Measurements from ENCODE around the gene PLA2G4D.

The PLA2G4D gene

DNA sequence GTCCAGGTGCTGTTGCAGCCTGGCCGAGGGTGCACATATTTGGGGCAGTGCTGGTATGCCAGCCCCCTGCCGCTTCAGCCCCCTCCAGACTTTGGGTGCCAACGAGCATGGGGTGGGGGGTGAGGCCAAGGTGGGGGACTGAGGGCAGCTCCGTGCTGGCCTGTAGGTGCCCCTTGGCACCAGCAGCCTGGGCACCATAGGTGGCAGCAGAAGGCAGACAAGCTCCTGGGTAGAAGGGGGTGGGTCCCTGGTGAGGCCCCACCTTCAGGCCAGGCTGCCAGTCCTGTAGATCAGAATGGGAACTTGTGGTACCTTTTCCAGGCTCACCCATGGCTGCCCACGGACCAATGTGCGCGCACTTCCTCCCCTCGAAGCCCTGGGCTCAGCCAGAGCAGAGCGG is 57.4 kb downstream of the PLA2G4D start:
- no peak overlapping the region for H3K4me3 ChIP-seq (replicated peaks; ENCODE audit: low read depth, low read length)
- DNase-seq (ENCODE audit: extremely low read depth, low read depth) = no peak
- TF ChIP-seq, protein P1, sequence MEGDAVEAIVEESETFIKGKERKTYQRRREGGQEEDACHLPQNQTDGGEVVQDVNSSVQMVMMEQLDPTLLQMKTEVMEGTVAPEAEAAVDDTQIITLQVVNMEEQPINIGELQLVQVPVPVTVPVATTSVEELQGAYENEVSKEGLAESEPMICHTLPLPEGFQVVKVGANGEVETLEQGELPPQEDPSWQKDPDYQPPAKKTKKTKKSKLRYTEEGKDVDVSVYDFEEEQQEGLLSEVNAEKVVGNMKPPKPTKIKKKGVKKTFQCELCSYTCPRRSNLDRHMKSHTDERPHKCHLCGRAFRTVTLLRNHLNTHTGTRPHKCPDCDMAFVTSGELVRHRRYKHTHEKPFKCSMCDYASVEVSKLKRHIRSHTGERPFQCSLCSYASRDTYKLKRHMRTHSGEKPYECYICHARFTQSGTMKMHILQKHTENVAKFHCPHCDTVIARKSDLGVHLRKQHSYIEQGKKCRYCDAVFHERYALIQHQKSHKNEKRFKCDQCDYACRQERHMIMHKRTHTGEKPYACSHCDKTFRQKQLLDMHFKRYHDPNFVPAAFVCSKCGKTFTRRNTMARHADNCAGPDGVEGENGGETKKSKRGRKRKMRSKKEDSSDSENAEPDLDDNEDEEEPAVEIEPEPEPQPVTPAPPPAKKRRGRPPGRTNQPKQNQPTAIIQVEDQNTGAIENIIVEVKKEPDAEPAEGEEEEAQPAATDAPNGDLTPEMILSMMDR (IDR thresholded peaks at IDR 0.05; ENCODE audit: low read depth, low read length, missing control alignments) = no peak

DNA sequence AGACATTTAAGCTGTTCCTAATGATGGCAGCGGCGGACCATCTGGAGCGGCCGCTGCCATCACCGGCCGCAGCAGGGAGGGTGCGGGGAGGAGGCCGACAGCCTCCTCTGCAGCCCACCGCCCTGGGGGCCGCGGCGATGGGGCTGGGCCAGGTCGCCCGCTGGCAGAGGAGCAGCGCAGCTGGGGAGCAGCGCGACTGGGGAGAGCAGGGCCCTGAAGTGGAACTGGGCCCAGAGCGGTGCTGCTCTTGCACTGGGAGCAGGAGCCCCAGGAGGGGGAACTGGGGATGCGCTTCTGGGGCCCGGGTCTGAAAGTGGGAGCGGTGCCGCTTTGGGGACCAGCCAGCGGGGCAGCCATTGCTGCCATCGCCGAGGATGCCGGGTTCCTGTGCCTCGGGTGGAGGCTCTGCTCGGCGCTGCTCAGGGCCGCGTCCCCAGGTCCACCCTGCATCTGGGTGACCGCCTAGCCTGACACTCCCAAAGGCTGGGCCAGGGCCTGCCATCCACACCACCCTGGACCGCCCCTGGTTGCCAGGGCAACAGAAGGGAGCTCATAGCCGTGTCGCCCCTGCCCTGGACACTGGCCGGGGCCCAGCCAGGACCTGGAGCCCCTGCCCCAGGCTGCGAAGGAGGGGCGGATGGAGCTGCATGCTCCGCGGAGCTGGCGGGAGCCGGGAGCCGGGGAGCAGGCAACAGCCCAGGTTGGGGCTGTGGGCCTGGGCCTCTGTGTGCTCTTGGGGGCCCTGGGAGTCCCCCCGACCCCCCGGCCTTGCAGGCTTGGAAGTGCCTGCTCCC is 58.1 kb downstream of the PLA2G4D start:
- DNase-seq (ENCODE audit: extremely low read depth, low read depth) = no peak
- TF ChIP-seq, protein P1 (IDR thresholded peaks at IDR 0.05; ENCODE audit: low read depth, low read length, missing control alignments) = no peak
- H3K4me3 ChIP-seq (replicated peaks; ENCODE audit: low read depth, low read length) = no peak overlapping the region

DNA sequence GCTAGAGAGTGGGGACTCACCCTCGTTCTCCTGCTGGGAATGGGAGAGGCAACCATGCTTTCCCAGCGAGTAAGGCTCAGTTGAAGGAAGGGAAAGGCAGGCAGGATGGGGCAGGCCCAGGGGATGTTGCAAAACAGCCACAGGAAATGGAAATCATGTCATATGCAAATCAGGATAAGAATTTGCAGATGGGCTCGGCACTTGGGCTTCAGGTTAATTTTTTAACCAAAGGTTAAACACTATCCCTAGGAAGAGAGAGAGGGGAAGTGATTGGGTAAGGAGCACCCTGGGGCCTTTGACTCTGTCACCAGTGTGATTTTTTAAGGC is 59.0 kb downstream of the PLA2G4D start:
- TF ChIP-seq, protein P1 (IDR thresholded peaks at IDR 0.05; ENCODE audit: low read depth, low read length, missing control alignments) = no peak
- DNase-seq (ENCODE audit: extremely low read depth, low read depth) = no peak
- H3K4me3 ChIP-seq (replicated peaks; ENCODE audit: low read depth, low read length) = no peak overlapping the region

DNA sequence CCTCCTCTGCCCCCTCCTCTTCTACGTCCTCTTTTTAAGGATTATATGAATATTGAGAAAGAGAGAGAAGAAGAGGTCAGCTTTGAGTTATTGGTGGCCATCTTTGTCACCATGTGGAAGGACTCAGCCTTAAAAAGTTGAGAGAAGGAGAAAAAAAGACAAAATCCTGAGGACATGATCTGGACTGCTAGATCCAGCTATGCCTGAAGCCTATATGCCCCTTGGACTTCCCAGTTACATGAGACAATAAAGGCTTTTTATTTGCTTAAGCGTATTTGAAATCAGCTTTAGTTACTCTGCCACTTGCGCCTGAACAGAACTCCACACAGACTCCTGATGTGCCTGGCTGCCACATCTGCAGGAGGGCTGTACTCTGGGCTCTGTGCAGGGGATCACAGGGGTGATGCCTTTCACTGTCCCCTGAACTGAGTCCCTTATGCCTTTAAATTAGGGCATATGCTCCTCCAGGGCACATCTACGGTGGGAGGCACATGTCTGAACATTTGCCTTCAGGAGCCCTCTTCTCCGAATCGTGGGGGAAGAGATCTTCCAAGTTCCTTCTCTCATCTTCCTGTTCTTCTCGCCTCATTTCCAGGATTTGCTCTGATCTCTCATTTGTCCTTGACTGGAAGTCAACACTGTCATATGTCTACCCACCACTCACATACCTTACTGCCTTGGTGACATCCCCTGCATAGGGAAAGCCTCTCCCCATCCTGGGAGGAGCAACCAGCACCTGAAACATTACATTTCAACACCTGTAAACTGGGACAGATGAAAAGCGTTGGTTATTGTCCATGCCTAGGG is 59.5 kb downstream of the PLA2G4D start:
- TF ChIP-seq, protein P1 (IDR thresholded peaks at IDR 0.05; ENCODE audit: low read depth, low read length, missing control alignments) = no peak
- no peak overlapping the region for H3K4me3 ChIP-seq (replicated peaks; ENCODE audit: low read depth, low read length)

DNA sequence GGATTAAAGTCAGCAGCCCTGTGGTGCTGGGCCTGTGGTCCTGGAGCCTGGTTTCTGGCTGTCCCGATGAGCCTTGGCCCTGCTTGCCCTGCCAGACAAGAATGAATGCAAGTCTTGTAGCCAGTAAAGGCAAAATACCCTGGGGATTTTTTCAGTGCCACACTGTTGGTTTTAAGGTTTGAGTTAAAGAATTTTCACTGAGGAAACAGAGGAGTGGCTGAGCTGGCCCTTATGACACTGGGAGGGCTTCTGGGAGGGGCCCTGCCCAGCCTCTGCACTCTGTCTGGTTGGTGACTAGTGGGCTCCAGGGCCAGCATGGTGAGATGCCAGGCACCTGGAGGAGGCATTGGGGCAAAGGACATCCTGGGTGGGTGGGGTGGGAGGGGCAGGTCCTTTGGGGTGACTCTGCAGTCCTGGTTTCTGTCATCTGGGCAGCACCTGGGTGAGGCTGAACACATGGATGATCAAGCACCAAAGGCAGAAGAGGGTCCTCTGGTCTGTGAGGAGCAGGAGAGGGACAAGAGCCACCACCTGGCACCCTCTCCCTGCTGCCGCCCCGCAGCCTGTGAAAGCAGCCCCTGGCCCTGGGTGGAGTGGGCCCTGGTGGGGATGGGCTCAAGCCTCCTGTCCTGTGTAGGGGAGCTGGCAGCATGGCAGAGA is 61.0 kb downstream of the PLA2G4D start:
- TF ChIP-seq, protein P1 (IDR thresholded peaks at IDR 0.05; ENCODE audit: low read depth, low read length, missing control alignments) = no peak
- H3K4me3 ChIP-seq (replicated peaks; ENCODE audit: low read depth, low read length) = no peak overlapping the region
- DNase-seq (ENCODE audit: extremely low read depth, low read depth) = no peak

More for the DNA sequence above, 59.5 kb downstream of the PLA2G4D start:
- DNase-seq (ENCODE audit: extremely low read depth, low read depth) = no peak

DNA sequence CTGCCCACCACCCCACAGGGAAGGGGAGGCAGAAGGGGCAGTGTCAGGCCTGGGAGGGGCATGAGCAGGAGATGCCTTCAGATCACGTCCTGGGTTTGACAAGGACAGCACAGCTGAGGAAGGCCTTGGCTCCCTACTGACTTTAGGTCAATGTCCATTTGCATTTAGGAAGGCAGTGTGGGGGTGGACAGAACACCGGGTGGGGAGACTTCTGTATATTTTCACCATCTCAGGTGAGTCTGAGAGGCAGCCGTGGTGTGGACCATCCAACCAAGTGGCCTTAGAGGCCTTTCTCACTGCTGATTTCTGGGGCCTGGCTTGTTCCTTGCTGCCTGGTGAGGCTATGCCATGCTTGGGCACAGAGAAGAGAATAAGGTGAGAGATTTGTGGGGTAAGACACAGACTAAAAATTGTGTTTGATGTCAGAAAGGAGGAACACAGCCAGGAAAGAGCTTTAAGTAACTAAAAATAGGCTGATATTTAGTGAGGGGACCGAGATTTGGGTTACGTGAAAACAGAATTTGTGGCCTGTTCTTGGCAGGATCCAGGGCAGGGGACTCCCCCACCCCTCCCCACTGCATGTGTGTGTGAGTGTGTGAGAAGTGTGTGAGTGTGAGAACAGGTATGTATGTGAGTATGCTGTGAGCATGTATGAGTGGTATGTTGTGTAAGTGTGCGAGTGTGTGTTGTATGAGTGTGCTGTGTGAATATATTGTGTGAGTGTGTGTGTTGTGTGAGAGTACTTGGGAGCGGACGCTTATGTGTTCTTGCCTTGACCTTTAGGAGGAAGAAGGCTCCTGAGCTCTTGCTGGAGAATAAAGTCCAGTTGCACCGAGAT is 61.8 kb downstream of the PLA2G4D start:
- no peak for DNase-seq (ENCODE audit: extremely low read depth, low read depth)
- TF ChIP-seq, protein P1 (IDR thresholded peaks at IDR 0.05; ENCODE audit: low read depth, low read length, missing control alignments) = no peak
- no peak overlapping the region for H3K4me3 ChIP-seq (replicated peaks; ENCODE audit: low read depth, low read length)
